Measurements from ENCODE around the gene NACC1.

NACC1 gene

DNA sequence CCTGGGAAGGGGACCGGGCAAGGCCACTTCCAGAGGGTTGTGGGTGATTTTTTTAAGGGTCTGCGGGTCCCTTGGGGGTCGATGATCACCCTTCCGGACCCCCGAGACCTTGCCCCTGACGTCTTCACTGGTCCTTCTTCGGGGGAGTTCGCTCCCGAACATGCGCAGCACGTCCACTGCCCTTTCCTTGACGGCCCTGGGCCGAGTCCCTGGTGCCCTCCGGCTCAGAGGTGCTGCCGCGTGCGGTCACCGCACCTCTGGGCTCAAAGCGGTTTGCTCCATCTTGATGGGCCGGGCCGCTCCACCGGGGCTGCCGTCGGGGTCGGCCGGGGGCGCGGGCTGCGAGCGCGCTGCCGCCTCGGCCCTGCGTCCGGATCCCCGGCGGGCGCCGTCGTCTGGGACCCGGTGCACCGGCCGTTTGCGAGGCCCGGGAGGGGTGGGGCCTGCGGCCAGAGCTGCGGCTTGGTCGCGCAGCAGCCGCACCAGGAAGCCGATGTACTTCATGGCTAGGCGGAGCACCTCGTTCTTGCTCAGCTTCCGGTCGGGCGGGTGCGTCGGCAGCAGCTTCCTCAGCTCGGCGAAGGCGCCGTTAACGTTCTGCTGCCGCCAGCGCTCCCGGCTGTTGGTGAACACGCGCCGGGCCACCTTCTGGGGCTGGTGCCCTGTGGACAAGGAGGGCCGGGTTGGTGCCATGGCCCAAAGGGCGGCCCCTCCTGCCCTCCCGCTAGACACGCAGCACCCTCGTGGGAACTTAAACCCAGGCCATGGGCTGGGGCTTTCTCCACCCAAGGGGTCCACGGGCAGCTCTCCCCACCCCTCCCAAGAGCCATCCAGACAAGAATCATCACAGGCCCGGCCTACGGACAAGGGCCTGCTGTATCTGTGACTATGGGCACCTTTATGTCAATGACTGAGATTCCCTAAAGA, 18.7 kb upstream of the NACC1 start:
- peak in 15 of 58 donors; percentile 16 to 49 (median 35) for DNase-seq

- DNase-seq, result no peak
Observed at GRCh38 chr19:13100031-13100588, 18.0 kb upstream of the NACC1 start.

DNA sequence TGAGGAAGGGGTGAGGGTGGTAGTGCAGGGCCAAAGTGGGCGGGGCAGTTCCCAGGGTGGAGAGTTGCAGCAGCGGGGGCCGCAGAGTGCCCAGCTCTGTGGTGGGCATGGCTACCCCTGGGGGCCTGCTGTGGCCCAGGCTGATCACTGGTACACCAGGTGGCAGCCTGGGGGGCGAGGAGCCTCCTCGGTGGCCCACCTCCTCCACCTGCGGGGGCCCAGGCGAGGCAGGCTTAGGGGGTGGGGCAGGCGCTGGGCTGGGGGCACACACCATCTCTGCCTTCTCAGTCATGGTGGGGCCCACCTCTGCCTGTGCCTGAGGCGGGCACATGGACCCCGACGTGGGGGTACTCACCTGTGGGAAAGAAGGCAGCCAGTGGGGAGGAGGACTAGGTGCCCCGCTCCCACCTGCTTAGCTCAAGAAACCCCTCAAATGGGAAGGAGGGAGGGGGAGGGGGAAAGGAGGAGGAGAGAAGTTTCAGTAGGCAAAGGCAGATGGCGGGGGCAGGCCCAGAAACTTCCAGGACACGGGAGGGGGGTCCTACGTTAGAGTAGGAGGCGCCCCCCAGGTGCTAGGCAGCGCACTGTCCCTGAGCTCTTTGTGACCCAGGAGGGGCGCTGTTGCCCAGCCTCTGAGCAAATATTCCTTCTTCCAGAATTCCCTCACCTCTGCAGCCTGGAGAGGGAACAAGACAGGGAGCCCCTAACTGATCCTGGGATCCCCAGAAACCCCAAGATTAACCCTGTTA, 17.0 kb upstream of the NACC1 start:
- DNase-seq, result no peak

DNA sequence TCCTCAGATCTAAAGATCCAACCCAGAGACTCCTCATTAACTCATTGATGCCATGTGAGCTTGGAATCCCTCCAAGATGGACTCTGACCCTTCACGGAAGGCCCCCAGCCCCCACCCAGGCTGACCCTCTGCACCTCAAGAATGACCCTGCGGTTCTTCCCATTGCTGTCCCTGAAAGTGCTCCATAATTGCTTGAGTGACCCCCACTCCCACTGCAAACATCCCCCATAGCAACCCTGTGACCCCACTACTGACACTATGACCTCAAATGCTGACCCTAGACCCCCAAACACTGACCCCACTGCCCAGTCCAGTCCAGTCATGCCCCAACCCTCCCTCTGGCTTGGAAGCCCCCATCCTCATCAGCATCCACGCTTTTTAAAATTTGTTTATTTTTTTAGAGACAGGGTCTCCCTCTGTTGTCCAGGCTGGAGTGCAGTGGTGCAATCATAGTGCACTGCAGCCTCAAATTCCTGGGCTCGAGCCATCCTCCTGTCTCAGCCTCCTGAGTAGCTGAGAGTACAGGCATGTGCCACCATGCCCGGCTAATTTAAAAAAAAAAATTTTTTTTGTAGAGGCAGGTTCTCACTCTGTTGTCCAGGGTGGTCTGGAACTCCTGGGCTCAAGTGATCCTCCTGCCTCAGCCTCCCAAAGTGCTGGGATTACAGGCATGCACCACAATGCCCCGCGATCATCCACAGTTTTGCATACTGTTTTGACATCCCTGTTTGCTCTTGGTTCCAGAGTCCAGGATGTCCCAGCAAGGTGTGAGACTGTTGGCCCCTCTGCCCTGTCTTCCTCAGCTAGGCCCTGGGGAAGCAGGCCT, 16.3 kb upstream of the NACC1 start:
- DNase-seq, result no peak

GRCh38 chr19:13102416-13102665, 15.7 kb upstream of the NACC1 start:
- DNase-seq, result no peak

GRCh38 chr19:13102666-13103580, 15.1 kb upstream of the NACC1 start, which contains the start of gene LYL1:
TSS of gene LYL1 (minus strand) at chr19:13102858. CDS start at chr19:13101171, 1,687 bp downstream.
- peak in 12 of 58 donors; percentile 15 to 63 (median 50) for DNase-seq

DNA sequence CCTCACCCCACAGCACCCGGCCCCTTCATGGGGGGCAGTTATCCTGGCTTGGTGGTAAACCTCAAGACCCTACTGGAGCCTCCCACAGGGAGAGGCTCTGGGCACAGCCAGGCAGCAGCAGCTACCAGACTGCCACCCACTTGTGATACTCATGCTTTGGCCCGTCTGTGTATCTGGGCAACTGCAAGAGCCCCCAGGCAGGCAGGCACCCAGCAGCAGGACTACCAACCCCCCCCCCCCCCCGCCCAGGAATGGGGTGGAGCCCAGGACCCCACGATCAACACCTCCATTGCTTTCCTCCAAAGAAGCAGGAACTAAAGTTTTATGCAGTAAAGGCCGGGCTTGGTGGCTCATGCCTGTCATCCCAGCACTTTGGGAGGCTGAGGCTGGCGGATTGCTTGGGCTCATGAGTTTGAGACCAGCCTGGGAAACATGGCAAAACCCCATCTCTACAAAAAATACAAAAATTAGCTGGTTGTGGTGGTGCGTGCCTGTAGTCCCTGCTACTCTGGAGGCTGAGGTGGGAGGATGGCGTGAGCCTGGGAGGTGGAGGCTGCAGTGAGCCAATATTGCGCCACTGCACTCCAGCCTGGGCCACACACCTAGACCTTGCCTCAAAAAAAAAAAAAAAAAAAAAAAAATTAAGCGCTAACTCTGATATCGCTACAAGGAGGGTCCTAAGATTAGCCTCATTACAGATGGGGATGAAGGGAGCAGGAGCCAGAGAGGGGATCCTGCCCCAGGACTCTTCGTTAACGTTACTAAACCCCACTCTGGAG, 14.3 kb upstream of the NACC1 start:
- no peak for DNase-seq

DNA sequence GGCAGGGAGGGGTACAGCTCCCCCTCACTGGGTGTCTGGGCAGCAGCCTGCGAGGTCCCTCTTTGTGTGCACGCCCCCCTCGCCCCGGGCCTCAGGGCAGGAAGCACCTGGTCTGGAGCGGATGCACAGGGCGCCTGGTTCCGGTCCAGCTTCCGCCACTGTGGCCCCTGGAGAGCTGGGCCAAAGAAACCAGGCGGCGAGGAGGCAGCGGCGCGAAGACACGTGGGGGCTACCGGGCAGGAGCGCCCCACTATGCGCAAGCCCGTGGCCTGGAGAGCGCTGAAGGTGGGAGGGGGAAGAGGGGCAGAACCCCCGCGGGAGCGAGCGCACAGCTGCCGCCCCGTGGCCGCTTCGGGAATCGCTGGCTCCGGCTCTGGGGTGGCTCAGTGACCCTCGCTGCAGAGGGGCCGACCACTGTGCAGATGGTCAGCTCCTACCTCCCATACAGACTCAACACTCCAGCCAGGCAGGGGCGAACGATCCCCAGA, 13.7 kb upstream of the NACC1 start:
- peak in 33 of 58 donors; percentile 25 to 76 (median 53) for DNase-seq

DNA sequence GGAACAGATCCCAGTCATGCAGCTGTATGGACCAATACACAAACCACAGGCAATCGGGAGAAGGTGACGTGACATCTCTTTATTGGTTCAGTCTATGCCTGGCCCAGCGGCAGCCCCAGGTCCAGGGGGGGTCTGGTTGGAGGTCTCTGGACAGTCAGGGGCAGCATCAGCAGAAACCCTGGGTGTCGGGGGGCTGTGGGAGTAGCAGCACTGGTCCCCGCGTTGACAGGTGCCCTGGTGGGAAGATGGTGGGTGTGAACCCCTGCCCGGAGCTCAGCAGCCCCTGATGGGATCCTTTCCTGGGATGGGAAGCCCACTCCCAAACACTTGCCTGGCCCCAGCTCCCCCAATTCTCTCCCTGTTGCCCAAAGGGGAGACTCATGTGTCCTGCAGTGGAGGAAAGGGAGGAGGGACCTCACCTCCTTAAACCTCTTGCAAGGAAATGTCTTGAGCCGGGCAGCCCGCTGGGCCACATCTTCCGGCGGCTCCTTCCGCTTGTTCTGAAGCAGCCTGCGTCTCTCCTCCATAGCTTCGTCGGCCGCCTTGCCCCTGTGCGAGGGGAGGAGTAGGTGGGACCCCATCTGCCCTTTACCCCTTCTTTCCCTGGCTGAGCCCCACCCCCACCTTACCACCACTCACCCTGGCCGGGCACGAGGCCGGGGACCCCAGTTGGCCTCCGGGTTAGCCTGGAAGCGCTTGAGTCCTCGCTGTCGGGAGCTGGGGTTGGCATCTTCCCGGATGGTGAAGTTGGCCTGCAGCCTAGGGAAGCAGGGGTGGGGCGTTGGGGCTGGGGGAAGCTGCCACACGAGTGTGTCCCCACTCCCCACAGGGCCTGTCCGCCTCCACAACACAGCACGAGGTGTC, 13.0 kb upstream of the NACC1 start:
- DNase-seq, result no peak

DNA sequence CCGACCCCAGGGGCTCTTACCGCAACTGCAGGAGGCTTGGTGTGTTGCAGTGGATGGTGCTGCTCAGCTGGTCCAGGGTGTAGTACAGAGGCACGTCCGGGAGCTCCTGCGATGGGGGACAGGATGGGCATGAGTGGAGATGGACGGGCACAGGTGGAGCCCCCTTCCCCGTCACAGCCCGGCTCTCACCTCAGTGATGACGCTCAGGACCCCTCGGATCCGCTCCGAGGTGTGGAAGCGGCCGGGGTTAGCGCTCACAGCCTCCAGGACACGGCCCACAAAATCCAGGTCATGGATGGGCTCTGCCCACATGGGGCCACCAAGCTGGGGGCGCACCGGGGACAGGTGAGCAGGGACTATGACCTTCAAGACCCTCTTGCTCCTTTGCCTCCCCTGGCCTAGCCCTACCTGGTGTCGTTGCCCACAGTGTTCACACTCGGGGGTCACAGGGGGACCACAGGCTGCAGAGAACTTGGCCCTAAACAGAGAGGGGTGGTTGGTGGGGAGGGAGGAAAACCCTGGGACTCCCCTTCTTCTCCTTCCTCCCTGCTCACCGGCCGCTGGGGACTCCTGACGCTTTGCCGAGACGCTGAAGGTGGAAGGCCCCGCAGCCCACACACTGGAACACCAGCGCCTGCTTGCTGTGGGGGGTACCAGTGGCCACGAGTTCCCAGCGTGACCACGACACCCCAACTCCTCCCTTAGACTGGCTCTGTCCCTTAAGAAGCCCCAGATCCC, 8.5 kb upstream of the NACC1 start:
- no peak for DNase-seq

GRCh38 chr19:13110099-13110610, 7.9 kb upstream of the NACC1 start:
- DNase-seq, result no peak

DNA sequence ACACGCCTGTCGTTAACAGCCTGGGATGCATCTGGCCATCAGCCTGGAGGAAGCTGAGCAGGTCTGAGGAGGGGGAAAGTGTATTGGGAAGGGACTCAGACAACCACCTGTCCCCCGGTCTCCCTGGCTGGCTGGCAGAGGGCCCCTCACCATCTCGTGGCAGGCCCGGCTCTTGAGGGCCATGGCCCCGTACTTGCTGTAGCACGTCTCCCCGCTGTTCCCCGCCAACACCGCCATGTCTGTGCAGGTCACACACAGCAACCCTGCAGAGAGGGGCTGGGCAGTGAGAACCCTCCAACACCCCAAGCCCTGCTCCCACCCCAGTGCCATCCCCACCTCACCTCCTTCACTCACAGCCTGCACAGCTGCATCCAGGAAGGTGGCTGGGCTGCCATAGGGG, 5.5 kb upstream of the NACC1 start:
- no peak for DNase-seq

GRCh38 chr19:13115936-13116281, 2.2 kb upstream of the NACC1 start:
- no peak for DNase-seq

DNA sequence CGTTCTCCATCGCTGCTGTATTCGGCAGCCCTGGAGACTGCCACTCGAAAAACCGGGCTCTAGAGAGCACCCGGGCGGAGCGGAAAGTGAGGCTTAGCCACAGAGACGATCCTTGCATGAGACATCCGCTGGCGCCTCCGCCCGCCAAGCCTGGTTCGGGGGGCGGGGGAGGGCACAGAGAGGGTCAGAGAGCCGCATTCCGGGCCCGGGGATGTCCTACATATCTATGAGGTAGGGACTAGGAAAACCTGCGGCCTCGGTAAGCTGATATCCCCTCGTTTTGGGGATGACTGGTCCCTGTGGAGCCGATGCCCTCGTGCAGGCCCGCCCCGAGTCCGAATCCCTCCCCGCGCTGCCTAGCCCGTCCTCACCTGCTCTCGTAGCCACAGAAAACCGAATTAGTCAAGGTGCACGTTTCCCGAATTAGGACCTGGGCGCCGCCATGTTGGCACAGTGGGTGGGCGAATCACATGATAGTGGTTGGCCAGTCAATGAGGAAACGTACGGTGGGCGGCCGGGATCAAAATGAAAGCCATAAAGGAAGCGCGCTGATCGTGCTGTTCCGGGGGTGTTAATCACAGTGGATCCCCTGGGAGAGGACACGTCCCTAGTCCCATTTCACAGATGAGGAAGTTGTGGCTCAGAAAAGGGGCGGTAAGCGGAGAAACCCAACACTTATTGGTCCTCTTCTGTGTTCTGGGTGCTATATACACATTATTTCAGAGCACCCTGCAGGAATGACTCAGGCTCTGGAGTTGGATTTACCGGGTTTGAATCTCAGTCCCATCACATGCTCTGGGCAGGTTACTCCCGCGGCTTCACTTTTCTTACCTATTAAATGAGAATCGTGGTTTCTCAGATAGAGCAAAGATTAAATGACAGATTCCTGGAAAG, 1.5 kb upstream of the NACC1 start, which contains the start of gene TRMT1:
Gene TRMT1 (minus strand): TSS at position 459 of the 894 bp plus-strand sequence. CDS start 341 bp downstream, at position 118.
- DNase-seq, result peak; percentile 40 to 95 (median 84)

DNA sequence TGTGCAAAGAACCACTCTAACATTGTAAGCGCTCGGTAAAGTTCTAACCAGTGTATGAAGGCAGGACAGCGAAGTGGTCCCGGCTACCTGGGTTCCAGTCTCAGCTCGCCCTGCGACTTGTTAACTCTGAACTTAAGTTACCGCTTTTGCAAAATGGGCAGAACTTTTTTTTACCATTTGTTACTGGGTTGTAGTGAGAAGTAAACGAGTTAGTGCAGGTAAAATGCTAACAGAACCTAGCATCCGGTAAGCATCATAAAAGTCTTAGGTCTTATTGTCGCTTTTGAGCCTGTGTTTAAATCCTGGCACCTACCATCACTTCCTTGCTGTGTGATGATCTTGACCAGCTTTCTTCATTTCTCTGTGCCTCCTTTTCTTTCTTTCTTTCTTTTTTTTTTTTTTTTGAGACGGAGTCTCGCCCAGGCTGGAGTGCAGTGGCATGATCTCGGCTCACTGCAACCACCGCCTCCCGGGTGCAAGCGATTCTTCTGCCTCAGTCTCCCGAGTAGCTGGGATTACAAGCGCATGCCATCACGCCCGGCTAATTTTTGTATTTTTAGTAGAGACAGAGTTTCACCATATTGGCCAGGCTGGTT, 790 bp upstream of the NACC1 start:
- no peak for DNase-seq

Measured in anterior cingulate cortex (tissue), 58 donors.